Liver (tissue), 2 donors: ENCODE data around the gene INO80.

Source experiments
- CTCF ChIP-seq: fragments of 150-350 bp; IDR thresholded peaks from 2 replicates; pipeline ENCODE4 v1.5.1; 2017; ENCODE audit warnings: improper control_type of control experiment, low read depth, low read length; ENCODE audit not compliant: missing input control
- REST ChIP-seq: IDR thresholded peaks from 2 replicates; pipeline ENCODE4 v1.6.1; 2016; ENCODE audit warnings: antibody characterized with exemption, mild to moderate bottlenecking
- ZBTB33 ChIP-seq: IDR thresholded peaks from 2 replicates; pipeline ENCODE4 v1.6.1; 2016; ENCODE audit warnings: antibody characterized with exemption
- donor health status: healthy.

- TF ChIP-seq ZBTB33, result no peak
- TF ChIP-seq REST, result no peak
- TF ChIP-seq CTCF, result no peak
Measured at GRCh38 chr15:40934457-40934856, 181.6 kb downstream of the INO80 start.
